ENCODE data around the gene KAT2A. TPM values are rescaled to one million over a fixed set of nuclear protein-coding genes. Genes with fewer than 3 reads are reported as not detected.

Gene KAT2A
- total and polyA plus RNA-seq, 9 of the 15 experiments (the other 6 are each of a cell fraction or from before 2014, with no cell fraction given), result 1.5 to 80.4 (median 31.9) TPM

DNA sequence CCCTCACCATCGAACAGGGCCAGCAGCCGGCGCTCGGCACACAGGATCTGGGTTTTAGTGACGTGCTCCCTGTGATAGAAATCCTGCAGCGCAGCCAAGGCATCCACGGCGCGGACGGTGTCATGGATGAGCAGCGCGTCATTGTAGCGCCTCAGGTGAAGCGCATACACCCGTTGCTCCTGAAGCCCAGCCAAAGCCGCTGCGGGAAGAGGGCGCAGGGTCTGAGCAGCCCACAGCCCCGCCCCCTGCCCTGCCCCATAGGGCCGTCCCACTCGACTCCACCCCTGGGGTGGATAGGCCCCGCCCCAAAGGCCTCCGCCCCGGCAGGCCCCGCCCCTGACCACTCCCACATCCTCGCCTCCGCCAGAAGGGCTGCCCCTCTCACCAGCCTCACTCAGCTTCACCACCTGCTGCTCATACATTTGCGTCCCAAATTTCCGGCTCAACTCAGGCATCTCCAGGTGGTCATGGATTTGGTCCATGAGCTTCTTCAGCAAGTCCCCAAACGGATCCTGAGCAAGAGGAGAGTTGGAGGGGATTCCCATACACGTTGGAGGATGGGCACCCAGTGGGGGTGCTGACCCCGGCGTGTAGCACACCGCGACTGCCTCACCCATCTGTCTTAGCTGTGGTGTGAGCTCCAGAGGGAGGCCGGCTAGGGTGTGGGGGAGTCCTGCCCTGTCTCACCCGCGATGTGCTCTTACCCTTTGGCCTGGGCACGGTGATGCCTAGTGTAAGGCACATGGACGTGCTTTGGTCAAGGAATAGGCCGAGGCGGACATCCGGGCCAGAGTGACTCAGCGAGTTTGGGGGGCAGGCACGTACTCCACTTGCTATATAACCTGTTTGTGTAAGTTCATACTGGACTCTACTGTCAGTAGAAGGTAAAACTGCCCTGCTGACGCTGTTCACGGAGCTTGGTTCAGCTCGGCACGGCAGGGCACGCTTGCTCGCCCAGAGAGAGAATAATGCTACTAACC, 13.3 kb downstream of the KAT2A start (continued):
- TF ChIP-seq SMARCB1 (IDR thresholded peaks at IDR 0.05; ENCODE audit: insufficient read length, low read depth) (no peak), ZNF347 (CRISPR knock-in tag; IDR thresholded peaks at IDR 0.05; ENCODE audit: low read depth) (no peak), ZBTB17 (CRISPR knock-in tag; IDR thresholded peaks at IDR 0.05) (peak; percentile 55; the same call in 1 of the 2 replicates), KLF6 (CRISPR knock-in tag; IDR thresholded peaks at IDR 0.05; ENCODE audit: borderline replicate concordance) (peak; percentile 83), PML (IDR thresholded peaks at IDR 0.05; ENCODE audit: low read length) (no peak), ZNF311 (CRISPR knock-in tag; IDR thresholded peaks at IDR 0.05) (peak; percentile 87), SMARCC2 (IDR thresholded peaks at IDR 0.05; ENCODE audit: low read depth) (no peak), NFE2 (IDR thresholded peaks at IDR 0.05; ENCODE audit: low read depth) (peak; percentile 76; the same call in 1 of the 2 replicates), SMAD1 (IDR thresholded peaks at IDR 0.05; ENCODE audit: low read depth, low read length, partially characterized antibody) (no peak), PTTG1 (tag; IDR thresholded peaks at IDR 0.05; ENCODE audit: low read depth) (peak; percentile 37; the same call in 1 of the 2 replicates), NR2C2 (CRISPR knock-in tag; IDR thresholded peaks at IDR 0.05) (0 out of 2 replicates have a peak, but pooled peaks have one; percentile 22), NR2C2 (tag; IDR thresholded peaks at IDR 0.05) (no peak), HMG20B (CRISPR knock-in tag; IDR thresholded peaks at IDR 0.05) (no peak), ZNF77 (CRISPR knock-in tag; IDR thresholded peaks at IDR 0.05) (no peak), FOXA1 (IDR thresholded peaks at IDR 0.05; ENCODE audit: borderline replicate concordance) (no peak), BRF1 (IDR thresholded peaks at IDR 0.05; ENCODE audit: borderline replicate concordance, extremely low read depth, insufficient read length) (no peak)
- TF ChIP-seq, protein P1, sequence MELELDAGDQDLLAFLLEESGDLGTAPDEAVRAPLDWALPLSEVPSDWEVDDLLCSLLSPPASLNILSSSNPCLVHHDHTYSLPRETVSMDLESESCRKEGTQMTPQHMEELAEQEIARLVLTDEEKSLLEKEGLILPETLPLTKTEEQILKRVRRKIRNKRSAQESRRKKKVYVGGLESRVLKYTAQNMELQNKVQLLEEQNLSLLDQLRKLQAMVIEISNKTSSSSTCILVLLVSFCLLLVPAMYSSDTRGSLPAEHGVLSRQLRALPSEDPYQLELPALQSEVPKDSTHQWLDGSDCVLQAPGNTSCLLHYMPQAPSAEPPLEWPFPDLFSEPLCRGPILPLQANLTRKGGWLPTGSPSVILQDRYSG (tag; conservative IDR thresholded peaks at IDR 0.05; ENCODE audit: low read depth), result peak; percentile 79
- TF ChIP-seq, protein P2, sequence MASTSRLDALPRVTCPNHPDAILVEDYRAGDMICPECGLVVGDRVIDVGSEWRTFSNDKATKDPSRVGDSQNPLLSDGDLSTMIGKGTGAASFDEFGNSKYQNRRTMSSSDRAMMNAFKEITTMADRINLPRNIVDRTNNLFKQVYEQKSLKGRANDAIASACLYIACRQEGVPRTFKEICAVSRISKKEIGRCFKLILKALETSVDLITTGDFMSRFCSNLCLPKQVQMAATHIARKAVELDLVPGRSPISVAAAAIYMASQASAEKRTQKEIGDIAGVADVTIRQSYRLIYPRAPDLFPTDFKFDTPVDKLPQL (IDR thresholded peaks at IDR 0.05; ENCODE audit: extremely low read depth, insufficient read length), result no peak
- TF ChIP-seq, protein P3, sequence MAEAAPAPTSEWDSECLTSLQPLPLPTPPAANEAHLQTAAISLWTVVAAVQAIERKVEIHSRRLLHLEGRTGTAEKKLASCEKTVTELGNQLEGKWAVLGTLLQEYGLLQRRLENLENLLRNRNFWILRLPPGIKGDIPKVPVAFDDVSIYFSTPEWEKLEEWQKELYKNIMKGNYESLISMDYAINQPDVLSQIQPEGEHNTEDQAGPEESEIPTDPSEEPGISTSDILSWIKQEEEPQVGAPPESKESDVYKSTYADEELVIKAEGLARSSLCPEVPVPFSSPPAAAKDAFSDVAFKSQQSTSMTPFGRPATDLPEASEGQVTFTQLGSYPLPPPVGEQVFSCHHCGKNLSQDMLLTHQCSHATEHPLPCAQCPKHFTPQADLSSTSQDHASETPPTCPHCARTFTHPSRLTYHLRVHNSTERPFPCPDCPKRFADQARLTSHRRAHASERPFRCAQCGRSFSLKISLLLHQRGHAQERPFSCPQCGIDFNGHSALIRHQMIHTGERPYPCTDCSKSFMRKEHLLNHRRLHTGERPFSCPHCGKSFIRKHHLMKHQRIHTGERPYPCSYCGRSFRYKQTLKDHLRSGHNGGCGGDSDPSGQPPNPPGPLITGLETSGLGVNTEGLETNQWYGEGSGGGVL (CRISPR knock-in tag; IDR thresholded peaks at IDR 0.05), result 0 out of 2 replicates have a peak, but pooled peaks have one; percentile 34
- TF ChIP-seq, protein P4, sequence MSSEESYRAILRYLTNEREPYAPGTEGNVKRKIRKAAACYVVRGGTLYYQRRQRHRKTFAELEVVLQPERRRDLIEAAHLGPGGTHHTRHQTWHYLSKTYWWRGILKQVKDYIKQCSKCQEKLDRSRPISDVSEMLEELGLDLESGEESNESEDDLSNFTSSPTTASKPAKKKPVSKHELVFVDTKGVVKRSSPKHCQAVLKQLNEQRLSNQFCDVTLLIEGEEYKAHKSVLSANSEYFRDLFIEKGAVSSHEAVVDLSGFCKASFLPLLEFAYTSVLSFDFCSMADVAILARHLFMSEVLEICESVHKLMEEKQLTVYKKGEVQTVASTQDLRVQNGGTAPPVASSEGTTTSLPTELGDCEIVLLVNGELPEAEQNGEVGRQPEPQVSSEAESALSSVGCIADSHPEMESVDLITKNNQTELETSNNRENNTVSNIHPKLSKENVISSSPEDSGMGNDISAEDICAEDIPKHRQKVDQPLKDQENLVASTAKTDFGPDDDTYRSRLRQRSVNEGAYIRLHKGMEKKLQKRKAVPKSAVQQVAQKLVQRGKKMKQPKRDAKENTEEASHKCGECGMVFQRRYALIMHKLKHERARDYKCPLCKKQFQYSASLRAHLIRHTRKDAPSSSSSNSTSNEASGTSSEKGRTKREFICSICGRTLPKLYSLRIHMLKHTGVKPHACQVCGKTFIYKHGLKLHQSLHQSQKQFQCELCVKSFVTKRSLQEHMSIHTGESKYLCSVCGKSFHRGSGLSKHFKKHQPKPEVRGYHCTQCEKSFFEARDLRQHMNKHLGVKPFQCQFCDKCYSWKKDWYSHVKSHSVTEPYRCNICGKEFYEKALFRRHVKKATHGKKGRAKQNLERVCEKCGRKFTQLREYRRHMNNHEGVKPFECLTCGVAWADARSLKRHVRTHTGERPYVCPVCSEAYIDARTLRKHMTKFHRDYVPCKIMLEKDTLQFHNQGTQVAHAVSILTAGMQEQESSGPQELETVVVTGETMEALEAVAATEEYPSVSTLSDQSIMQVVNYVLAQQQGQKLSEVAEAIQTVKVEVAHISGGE (CRISPR knock-in tag; IDR thresholded peaks at IDR 0.05), result 0 out of 6 replicates have a peak, but pooled peaks of 1 of the 3 experiments have one; percentile 32
